Activated T-cell treated with anti-CD3 and anti-CD28 coated beads, Interleukin-2, amount 50 U/mL, for 4 hours (primary cell): ENCODE results near the gene MAT1A. TPM values are rescaled to one million over a fixed set of nuclear protein-coding genes. Genes with fewer than 3 reads are reported as not detected.
"Not testable (repeated sequence)": the region's sequence is repeated elsewhere in the genome, so short reads cannot be mapped to it uniquely, and the experiment has no call there.

ENCODE experiments used
- ATAC-seq, 2 donors: fragments of 200-7000 bp; cut with Tn5 transposase; one replicate each; pipeline ENCODE4 v1.10.0; 2021
- DNase-seq: peaks from one replicate; pipeline ENCODE4 v3.0.0-alpha.2; 2020
- H3K27me3 Mint-ChIP-seq: one replicate; pipeline ENCODE4 v1.8.0; 2021; ENCODE audit warnings: low read depth, mixed read lengths
- H3K36me3 Mint-ChIP-seq: one replicate; pipeline ENCODE4 v1.8.0; 2022; ENCODE audit warnings: mixed read lengths; ENCODE audit not compliant: insufficient read depth
- H3K4me1 Mint-ChIP-seq: one replicate; pipeline ENCODE4 v1.8.0; 2021; ENCODE audit warnings: low read depth, mixed read lengths
- H3K4me3 Mint-ChIP-seq: one replicate; pipeline ENCODE4 v1.8.0; 2021; ENCODE audit warnings: mild to moderate bottlenecking, moderate library complexity, mixed read lengths
- H3K9me3 Mint-ChIP-seq: one replicate; pipeline ENCODE4 v1.8.0; 2021; ENCODE audit warnings: mixed read lengths
- total RNA-seq, 3 donors: library from RNA; stranded (reverse); gene quantifications; one replicate each; pipeline ENCODE4 v1.2.1, GENCODE V29; 2021

MAT1A gene
- total RNA-seq: under 1 TPM; 0.13 to 0.54 (median 0.16) TPM

GRCh38 chr10:80289451-80290287 is at the start of gene MAT1A:
TSS of gene MAT1A (minus strand) at chr10:80289658. CDS start at chr10:80289423, 235 bp downstream.
- ATAC-seq: no peak
- Mint-ChIP-seq H3K36me3 (no peaks in the 10 kb centered on the region), H3K9me3 (no peaks in the 10 kb centered on the region), H3K27me3 (peaks cover 20% of the 10 kb centered on the region), H3K4me3 (no peak within 1 kb of the TSS), H3K4me1 (no peaks in the 10 kb centered on the region)
- no peak for DNase-seq

- no peak for ATAC-seq
- no peaks in the 10 kb centered on the region for H3K36me3 Mint-ChIP-seq
Measured at GRCh38 chr10:80333983-80334382, 44.5 kb upstream of the MAT1A start.

GRCh38 chr10:80324891-80325364 is 35.5 kb upstream of the MAT1A start:
- no peak overlapping the region for H3K4me3 Mint-ChIP-seq
- H3K9me3 Mint-ChIP-seq: no peaks in the 10 kb centered on the region
- no peak for ATAC-seq
- H3K27me3 Mint-ChIP-seq: peaks cover 4% of the 10 kb centered on the region
- no peaks in the 10 kb centered on the region for H3K4me1 Mint-ChIP-seq
- DNase-seq: no peak
- no peaks in the 10 kb centered on the region for H3K36me3 Mint-ChIP-seq

More at GRCh38 chr10:80333983-80334382, 44.5 kb upstream of the MAT1A start:
- DNase-seq: no peak
- H3K4me3 Mint-ChIP-seq: no peak overlapping the region
- no peaks in the 10 kb centered on the region for H3K4me1 Mint-ChIP-seq
- no peaks in the 10 kb centered on the region for H3K27me3 Mint-ChIP-seq
- H3K9me3 Mint-ChIP-seq: no peaks in the 10 kb centered on the region

- ATAC-seq (no peak), DNase-seq (no peak)
- Mint-ChIP-seq H3K27me3 (peaks cover 4% of the 10 kb centered on the region), H3K36me3 (no peaks in the 10 kb centered on the region), H3K9me3 (no peaks in the 10 kb centered on the region), H3K4me3 (no peak overlapping the region), H3K4me1 (no peaks in the 10 kb centered on the region)
Measured at GRCh38 chr10:80324086-80324485, 34.6 kb upstream of the MAT1A start.

GRCh38 chr10:80323311-80323710 is 33.9 kb upstream of the MAT1A start:
- no peaks in the 10 kb centered on the region for H3K4me1 Mint-ChIP-seq
- peak in 1 of 2 donors; percentile 35 for ATAC-seq
- no peaks in the 10 kb centered on the region for H3K36me3 Mint-ChIP-seq
- no peak overlapping the region for H3K4me3 Mint-ChIP-seq
- H3K9me3 Mint-ChIP-seq: no peaks in the 10 kb centered on the region
- peaks cover 4% of the 10 kb centered on the region for H3K27me3 Mint-ChIP-seq
- no peak for DNase-seq

- no peak for ATAC-seq
- Mint-ChIP-seq H3K9me3 (no peaks in the 10 kb centered on the region), H3K4me3 (no peak overlapping the region), H3K4me1 (no peaks in the 10 kb centered on the region), H3K27me3 (peaks cover 4% of the 10 kb centered on the region), H3K36me3 (no peaks in the 10 kb centered on the region)
- no peak for DNase-seq
Measured at GRCh38 chr10:80322711-80323110, 33.3 kb upstream of the MAT1A start.

- ATAC-seq (no peak), DNase-seq (no peak)
- Mint-ChIP-seq H3K27me3 (peaks cover 4% of the 10 kb centered on the region), H3K4me3 (no peak overlapping the region), H3K4me1 (no peaks in the 10 kb centered on the region), H3K36me3 (no peaks in the 10 kb centered on the region), H3K9me3 (no peaks in the 10 kb centered on the region)
Measured at GRCh38 chr10:80322158-80322557, 32.7 kb upstream of the MAT1A start.

- H3K27me3 Mint-ChIP-seq: no peaks in the 10 kb centered on the region
- H3K4me1 Mint-ChIP-seq: no peaks in the 10 kb centered on the region
- H3K9me3 Mint-ChIP-seq: no peaks in the 10 kb centered on the region
- ATAC-seq: no peak
- no peak for DNase-seq
- no peak overlapping the region for H3K4me3 Mint-ChIP-seq
- H3K36me3 Mint-ChIP-seq: no peaks in the 10 kb centered on the region
Measured at GRCh38 chr10:80321183-80321582, 31.7 kb upstream of the MAT1A start.

- H3K27me3 Mint-ChIP-seq: no peaks in the 10 kb centered on the region
- H3K9me3 Mint-ChIP-seq: no peaks in the 10 kb centered on the region
- ATAC-seq: no peak
- DNase-seq: no peak
- no peaks in the 10 kb centered on the region for H3K4me1 Mint-ChIP-seq
- no peak overlapping the region for H3K4me3 Mint-ChIP-seq
- H3K36me3 Mint-ChIP-seq: no peaks in the 10 kb centered on the region
Measured at GRCh38 chr10:80320377-80320776, 30.9 kb upstream of the MAT1A start.

GRCh38 chr10:80319725-80320290 is 30.4 kb upstream of the MAT1A start:
- Mint-ChIP-seq H3K36me3 (no peaks in the 10 kb centered on the region), H3K4me3 (no peak overlapping the region), H3K4me1 (no peaks in the 10 kb centered on the region), H3K27me3 (no peaks in the 10 kb centered on the region), H3K9me3 (no peaks in the 10 kb centered on the region)
- DNase-seq (no peak), ATAC-seq (no peak)

GRCh38 chr10:80319318-80319717 is 29.9 kb upstream of the MAT1A start:
- ATAC-seq (no peak), DNase-seq (no peak)
- Mint-ChIP-seq H3K4me3 (no peak overlapping the region), H3K36me3 (no peaks in the 10 kb centered on the region), H3K4me1 (no peaks in the 10 kb centered on the region), H3K27me3 (no peaks in the 10 kb centered on the region), H3K9me3 (no peaks in the 10 kb centered on the region)

GRCh38 chr10:80318742-80319141 is 29.3 kb upstream of the MAT1A start:
- Mint-ChIP-seq H3K9me3 (no peaks in the 10 kb centered on the region), H3K27me3 (no peaks in the 10 kb centered on the region), H3K4me1 (no peaks in the 10 kb centered on the region), H3K36me3 (no peaks in the 10 kb centered on the region), H3K4me3 (no peak overlapping the region)
- no peak for ATAC-seq
- no peak for DNase-seq

- Mint-ChIP-seq H3K36me3 (no peaks in the 10 kb centered on the region), H3K4me1 (no peaks in the 10 kb centered on the region), H3K9me3 (no peaks in the 10 kb centered on the region), H3K27me3 (no peaks in the 10 kb centered on the region), H3K4me3 (no peak overlapping the region)
- no peak for DNase-seq
- no peak for ATAC-seq
Measured at GRCh38 chr10:80315391-80315790, 25.9 kb upstream of the MAT1A start.

GRCh38 chr10:80313523-80313922 is 24.1 kb upstream of the MAT1A start:
- Mint-ChIP-seq H3K4me1 (no peaks in the 10 kb centered on the region), H3K9me3 (no peaks in the 10 kb centered on the region), H3K36me3 (no peaks in the 10 kb centered on the region), H3K27me3 (no peaks in the 10 kb centered on the region), H3K4me3 (no peak overlapping the region)
- DNase-seq: no peak
- no peak for ATAC-seq

GRCh38 chr10:80305989-80306388 is 16.5 kb upstream of the MAT1A start:
- not testable (repeated sequence) for DNase-seq, ATAC-seq, H3K4me1 Mint-ChIP-seq, H3K4me3 Mint-ChIP-seq, H3K36me3 Mint-ChIP-seq
- H3K27me3 Mint-ChIP-seq: peaks cover 19% of the 10 kb centered on the region
- peaks cover 22% of the 10 kb centered on the region for H3K9me3 Mint-ChIP-seq
